HG03175 (cell line): ENCODE data around the gene PIGB.
A peak's percentile ranks its signal among the peaks of the same experiment; 100 is the strongest.
"Not testable (repeated sequence)": the region's sequence is repeated elsewhere in the genome, so short reads cannot be mapped to it uniquely, and the experiment has no call there.

Experiments
- ATAC-seq: cut with Tn5 transposase; IDR thresholded peaks from one replicate; pipeline ENCODE4 v1.9.1; 2021; ENCODE audit warnings: mild to moderate bottlenecking, moderate library complexity; ENCODE audit not compliant: unreplicated experiment

The PIGB gene

GRCh38 chr15:55372701-55373440, 53.8 kb downstream of the PIGB start:
- ATAC-seq: no peak

- ATAC-seq: no peak
Measured at GRCh38 chr15:55379095-55379494, 60.1 kb downstream of the PIGB start.

GRCh38 chr15:55381595-55381994, 62.6 kb downstream of the PIGB start:
- no peak for ATAC-seq

GRCh38 chr15:55383687-55384086, 64.7 kb downstream of the PIGB start:
- ATAC-seq: no peak

- no peak for ATAC-seq
Measured at GRCh38 chr15:55387027-55387426, 68.0 kb downstream of the PIGB start.

GRCh38 chr15:55389264-55389607, 70.2 kb downstream of the PIGB start:
- ATAC-seq: no peak

GRCh38 chr15:55394694-55395093, 75.7 kb downstream of the PIGB start:
- no peak for ATAC-seq

- no peak for ATAC-seq
Measured at GRCh38 chr15:55398243-55398642, 79.2 kb downstream of the PIGB start.

GRCh38 chr15:55400050-55400449, 81.0 kb downstream of the PIGB start:
- ATAC-seq: not testable (repeated sequence)

- no peak for ATAC-seq
Measured at GRCh38 chr15:55401786-55402246, 82.8 kb downstream of the PIGB start.

GRCh38 chr15:55402707-55403106, 83.7 kb downstream of the PIGB start:
- peak; percentile 56 for ATAC-seq

GRCh38 chr15:55403531-55403930, 84.5 kb downstream of the PIGB start:
- ATAC-seq: no peak
